Measurements from ENCODE around the gene NAT14.

The NAT14 gene

GRCh38 chr19:55441692-55442321, 43.2 kb upstream of the NAT14 start:
- no peak overlapping the region for H3K4me3 ChIP-seq (ENCODE audit: low read depth, low read length)
- DNase-seq (ENCODE audit: low read depth): no peak

GRCh38 chr19:55442372-55442961, 42.5 kb upstream of the NAT14 start:
- H3K4me3 ChIP-seq (ENCODE audit: low read depth, low read length): no peak overlapping the region
- in situ Hi-C loops (cut with HindIII; ENCODE audit: low sequenced_read_pairs): no loop called here
- no peak for DNase-seq (ENCODE audit: low read depth)
- TF ChIP-seq CTCF (IDR thresholded peaks at IDR 0.05; ENCODE audit: low read depth, low read length, missing control alignments): no peak

More at GRCh38 chr19:55441692-55442321, 43.2 kb upstream of the NAT14 start:
- in situ Hi-C loops (cut with HindIII; ENCODE audit: low sequenced_read_pairs): no loop called here
- no peak for TF ChIP-seq CTCF (IDR thresholded peaks at IDR 0.05; ENCODE audit: low read depth, low read length, missing control alignments)

GRCh38 chr19:55443045-55443823, 41.8 kb upstream of the NAT14 start, which contains the start of gene SHISA7:
TSS of gene SHISA7 (minus strand) at chr19:55443300. CDS start at chr19:55442863, 437 bp downstream.
- H3K4me3 ChIP-seq (ENCODE audit: low read depth, low read length): no peak within 1 kb of the TSS
- no peak for TF ChIP-seq CTCF (IDR thresholded peaks at IDR 0.05; ENCODE audit: low read depth, low read length, missing control alignments)
- no peak for DNase-seq (ENCODE audit: low read depth)
- in situ Hi-C loops (cut with HindIII; ENCODE audit: low sequenced_read_pairs): no loop called here

GRCh38 chr19:55443824-55444480, 41.0 kb upstream of the NAT14 start:
- TF ChIP-seq CTCF (IDR thresholded peaks at IDR 0.05; ENCODE audit: low read depth, low read length, missing control alignments): no peak
- in situ Hi-C loops (cut with HindIII; ENCODE audit: low sequenced_read_pairs): no loop called here
- H3K4me3 ChIP-seq (ENCODE audit: low read depth, low read length): no peak overlapping the region
- DNase-seq (ENCODE audit: low read depth): no peak

- in situ Hi-C loops (cut with HindIII; ENCODE audit: low sequenced_read_pairs): no loop called here
- no peak for TF ChIP-seq CTCF (IDR thresholded peaks at IDR 0.05; ENCODE audit: low read depth, low read length, missing control alignments)
Measured at GRCh38 chr19:55444646-55445045, 40.3 kb upstream of the NAT14 start.

GRCh38 chr19:55446060-55446459, 38.9 kb upstream of the NAT14 start:
- in situ Hi-C loops (cut with HindIII; ENCODE audit: low sequenced_read_pairs): no loop called here
- no peak overlapping the region for H3K4me3 ChIP-seq (ENCODE audit: low read depth, low read length)
- DNase-seq (ENCODE audit: low read depth): no peak
- TF ChIP-seq CTCF (IDR thresholded peaks at IDR 0.05; ENCODE audit: low read depth, low read length, missing control alignments): no peak

More at GRCh38 chr19:55444646-55445045, 40.3 kb upstream of the NAT14 start:
- H3K4me3 ChIP-seq (ENCODE audit: low read depth, low read length): no peak overlapping the region
- no peak for DNase-seq (ENCODE audit: low read depth)
